ENCODE data around the gene TRPV5. TPM values are rescaled to one million over a fixed set of nuclear protein-coding genes. Genes with fewer than 3 reads are reported as not detected.

The TRPV5 gene
- polyA plus RNA-seq, 2 of the 4 experiments (the other 2 are of a cell fraction) = not detected

DNA sequence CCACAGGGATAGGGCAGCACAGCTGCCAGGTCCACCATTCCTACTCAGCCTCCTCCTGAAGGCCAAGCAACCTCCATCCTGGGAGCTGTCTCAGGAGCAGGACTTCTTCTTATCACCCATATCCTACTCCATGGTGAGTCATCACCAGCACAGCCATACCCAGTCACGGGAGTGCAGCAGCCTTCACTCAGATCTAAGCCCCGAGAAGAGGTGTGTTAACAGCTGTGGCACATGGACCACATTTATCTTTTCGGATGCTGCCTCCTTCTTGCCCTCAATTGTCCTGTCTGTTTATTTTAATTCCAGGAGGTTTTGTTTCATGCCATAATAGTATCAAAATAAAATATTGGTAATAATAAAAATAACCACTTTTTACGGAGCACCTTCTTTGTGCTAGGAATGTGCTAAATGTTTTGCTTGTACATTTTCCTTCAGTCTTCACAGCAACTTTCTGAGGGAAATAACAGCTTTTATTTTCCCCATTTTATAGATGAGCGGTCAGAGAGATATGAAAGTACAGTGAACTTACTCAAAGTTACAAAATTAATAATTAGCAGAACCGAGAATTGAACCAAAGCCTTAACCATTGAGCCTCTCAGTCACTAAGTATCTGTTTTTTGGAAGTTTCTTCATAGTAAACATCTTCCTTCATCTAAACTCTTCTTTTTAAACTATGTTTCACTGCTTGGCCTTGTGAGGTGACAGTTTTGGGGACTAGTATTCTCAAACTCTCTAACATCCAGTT lies 31.1 kb upstream of the TRPV5 start:
- Histone ChIP-seq H3K9me3 (no peaks in the 10 kb centered on the region), H3K4me1 (no peaks in the 10 kb centered on the region), H3K4me3 (no peak overlapping the region), H3K4me2 (no peak overlapping the region), H3K27ac (no peak overlapping the region)
- POLR2A ChIA-PET = no interaction called here
- CTCF ChIA-PET = interaction anchor here (1.1 to 1.2 kb wide), 2 partner anchors 38 to 251 kb away, joined by 3 read pairs; no protein-coding TSS in a partner anchor
- 13% methylated on average over 6 of the region's 6 CpGs for WGBS (ENCODE audit: missing lambda C conversion rate)
- no peak for FAIRE-seq
- ATAC-seq = no peak; a peak in 1 of 6 replicates
- TF ChIP-seq ELK1 (IDR thresholded peaks at IDR 0.05; ENCODE audit: low read depth, low read length) = no peak
- TF ChIP-seq E2F6 (IDR thresholded peaks at IDR 0.05; ENCODE audit: borderline replicate concordance, low read depth) = no peak
- no peak for TF ChIP-seq TP53 (CRISPR knock-in tag; IDR thresholded peaks at IDR 0.05)
- TF ChIP-seq, protein P1, sequence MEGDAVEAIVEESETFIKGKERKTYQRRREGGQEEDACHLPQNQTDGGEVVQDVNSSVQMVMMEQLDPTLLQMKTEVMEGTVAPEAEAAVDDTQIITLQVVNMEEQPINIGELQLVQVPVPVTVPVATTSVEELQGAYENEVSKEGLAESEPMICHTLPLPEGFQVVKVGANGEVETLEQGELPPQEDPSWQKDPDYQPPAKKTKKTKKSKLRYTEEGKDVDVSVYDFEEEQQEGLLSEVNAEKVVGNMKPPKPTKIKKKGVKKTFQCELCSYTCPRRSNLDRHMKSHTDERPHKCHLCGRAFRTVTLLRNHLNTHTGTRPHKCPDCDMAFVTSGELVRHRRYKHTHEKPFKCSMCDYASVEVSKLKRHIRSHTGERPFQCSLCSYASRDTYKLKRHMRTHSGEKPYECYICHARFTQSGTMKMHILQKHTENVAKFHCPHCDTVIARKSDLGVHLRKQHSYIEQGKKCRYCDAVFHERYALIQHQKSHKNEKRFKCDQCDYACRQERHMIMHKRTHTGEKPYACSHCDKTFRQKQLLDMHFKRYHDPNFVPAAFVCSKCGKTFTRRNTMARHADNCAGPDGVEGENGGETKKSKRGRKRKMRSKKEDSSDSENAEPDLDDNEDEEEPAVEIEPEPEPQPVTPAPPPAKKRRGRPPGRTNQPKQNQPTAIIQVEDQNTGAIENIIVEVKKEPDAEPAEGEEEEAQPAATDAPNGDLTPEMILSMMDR (IDR thresholded peaks at IDR 0.05) = no peak
- TF ChIP-seq ZSCAN20 (CRISPR knock-in tag; IDR thresholded peaks at IDR 0.05) = no peak
- TF ChIP-seq FOSB (CRISPR knock-in tag; IDR thresholded peaks at IDR 0.05) = no peak
- DNase-seq (ENCODE audit: low read depth in 1 of 2, low spot score in 1 of 2) = no peak

DNA sequence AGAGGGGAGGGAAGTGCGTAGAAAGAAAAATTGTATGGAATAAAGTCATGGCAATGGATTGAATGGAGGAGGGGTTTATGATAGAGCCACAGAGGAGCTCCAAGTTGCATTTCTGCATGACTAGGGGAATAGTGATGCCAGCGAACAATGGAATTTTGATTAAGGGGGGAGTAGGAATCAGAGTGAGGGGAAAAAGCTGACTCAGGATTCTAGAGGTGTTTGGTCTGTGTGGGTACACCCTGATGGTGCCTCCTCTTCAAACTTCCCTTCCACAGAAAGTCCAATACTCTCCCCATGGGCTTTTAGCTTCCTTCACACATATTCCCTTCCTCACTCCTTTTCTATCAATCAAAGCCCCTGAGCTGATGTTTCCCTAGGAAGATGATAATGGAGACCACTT lies 30.4 kb upstream of the TRPV5 start:
- TF ChIP-seq MAFK (IDR thresholded peaks at IDR 0.05; ENCODE audit: partially characterized antibody) = peak; percentile 47
- TF ChIP-seq RAD21 (conservative IDR thresholded peaks at IDR 0.05 in 1 of 2, IDR thresholded peaks at IDR 0.05 in 1 of 2) = no peak
- POLR2A ChIA-PET = no interaction called here
- H3K4me1 ChIP-seq = no peaks in the 10 kb centered on the region
- no peak overlapping the region for H3K27ac ChIP-seq
- DNase-seq (ENCODE audit: low read depth in 1 of 2, low spot score in 1 of 2) = no peak
- FAIRE-seq = no peak
- no peak overlapping the region for H3K4me3 ChIP-seq
- no peak for ATAC-seq
- no peaks in the 10 kb centered on the region for H3K9me3 ChIP-seq
- CTCF ChIA-PET = interaction anchor here (1.1 to 1.2 kb wide), 2 partner anchors 38 to 251 kb away, joined by 3 read pairs; no protein-coding TSS in a partner anchor
- 3% methylated on average over 2 of the region's 2 CpGs for WGBS (ENCODE audit: missing lambda C conversion rate)
- no peak overlapping the region for H3K4me2 ChIP-seq

DNA sequence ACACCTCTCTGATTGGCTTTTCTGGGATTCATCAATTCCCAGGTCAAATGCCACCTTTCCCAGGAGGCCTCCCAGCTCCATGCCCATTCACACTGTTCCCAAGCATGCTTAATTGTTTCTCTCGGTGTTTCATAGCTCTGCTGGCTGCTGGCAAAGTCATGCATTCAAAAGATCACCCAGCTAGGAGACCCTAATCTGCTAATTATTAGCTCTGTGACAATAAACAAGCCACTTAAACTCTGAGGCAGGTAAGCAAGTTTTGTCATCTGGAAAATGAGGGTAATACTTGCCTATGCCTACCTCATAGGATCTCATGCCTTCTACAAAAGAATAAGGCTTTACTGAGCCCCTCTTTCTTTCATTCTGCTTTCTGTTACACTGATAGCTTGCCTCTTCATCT lies 29.4 kb upstream of the TRPV5 start:
- Histone ChIP-seq H3K4me2 (no peak overlapping the region), H3K4me1 (no peaks in the 10 kb centered on the region), H3K4me3 (no peak overlapping the region), H3K9me3 (no peaks in the 10 kb centered on the region), H3K27ac (no peak overlapping the region)
- 5% methylated on average over 1 of the region's 1 CpG for WGBS (ENCODE audit: missing lambda C conversion rate)
- no peak for TF ChIP-seq MAFK (IDR thresholded peaks at IDR 0.05; ENCODE audit: partially characterized antibody)
- DNase-seq (ENCODE audit: low read depth in 1 of 2, low spot score in 1 of 2) (no peak), ATAC-seq (no peak), FAIRE-seq (no peak)
- ChIA-PET CTCF (no interaction called here), POLR2A (no interaction called here)

DNA sequence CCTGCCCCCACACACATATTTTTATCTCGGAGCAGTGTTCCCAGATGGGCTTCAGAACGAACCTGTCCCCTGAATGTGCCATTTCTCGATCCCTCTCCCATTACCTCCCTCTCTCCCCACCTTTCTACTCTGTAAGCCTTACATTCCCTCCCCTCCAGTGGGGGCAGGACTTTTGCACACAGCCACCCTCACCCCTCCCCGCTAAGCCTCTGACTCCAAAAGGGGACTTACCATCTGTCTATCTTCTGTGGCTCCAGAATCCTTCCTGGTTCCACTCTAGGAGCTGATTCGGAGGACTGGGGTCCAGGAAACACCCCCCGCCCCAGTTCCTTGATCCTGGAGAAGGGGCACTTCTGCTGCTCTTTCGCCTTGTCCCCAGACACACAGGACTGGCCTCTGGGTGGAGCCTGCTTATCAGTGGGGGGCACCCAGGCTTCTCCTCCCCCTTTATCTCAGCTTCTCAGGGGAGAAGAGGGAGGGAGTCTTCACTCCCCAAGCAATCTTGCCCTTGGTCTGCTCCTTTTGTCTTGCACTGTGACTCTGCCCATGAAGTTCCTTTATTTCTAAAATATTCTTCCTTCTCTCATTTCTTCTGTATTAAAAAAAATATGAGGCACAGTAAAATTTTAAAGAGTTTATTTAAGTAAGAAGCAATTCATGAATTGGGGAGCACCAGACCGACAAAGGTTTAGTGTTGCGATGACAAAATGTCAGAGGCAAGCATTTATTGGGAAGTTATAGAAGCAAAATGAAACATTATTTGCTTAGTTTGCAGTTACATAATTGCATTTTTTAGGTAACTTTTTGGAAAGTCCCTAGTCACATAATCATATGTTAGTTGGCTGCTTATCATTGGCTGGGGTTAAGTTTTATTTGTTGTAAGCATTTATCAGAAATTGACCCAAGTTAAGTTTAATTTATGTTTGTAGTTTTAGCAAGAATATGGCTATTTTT lies 28.7 kb upstream of the TRPV5 start, which contains the start of gene KEL:
Gene KEL, minus strand, starts transcription at position 391 of the 954 bp plus-strand sequence. Its CDS starts 157 bp downstream, at position 234.
- WGBS (ENCODE audit: missing lambda C conversion rate) = 23% methylated on average over 9 of the region's 9 CpGs
- CTCF ChIA-PET = no interaction called here

More for the DNA sequence above, 28.7 kb upstream of the TRPV5 start, which contains the start of gene KEL:
- DNase-seq (ENCODE audit: low read depth in 1 of 2, low spot score in 1 of 2) = no peak
- H3K4me1 ChIP-seq = 0 out of 3 replicates have a peak, but pooled peaks cover 3% of the 10 kb centered on the region
- POLR2A ChIA-PET = no interaction called here
- no peak for ATAC-seq
- no peak within 1 kb of the TSS for H3K4me3 ChIP-seq
- no peak within 1 kb of the TSS for H3K4me2 ChIP-seq
- no peak within 1 kb of the TSS for H3K27ac ChIP-seq
- peak; percentile 67 for TF ChIP-seq MAFK (IDR thresholded peaks at IDR 0.05; ENCODE audit: partially characterized antibody)
- TF ChIP-seq EHMT2 (IDR thresholded peaks at IDR 0.05; ENCODE audit: low read depth) = no peak
- no peak for TF ChIP-seq MYC (IDR thresholded peaks at IDR 0.05; ENCODE audit: borderline replicate concordance, low read length)
- no peaks in the 10 kb centered on the region for H3K9me3 ChIP-seq
- no peak for FAIRE-seq

Data from A549 (cell line).